ENCODE results near the gene CSTB. TPM values are rescaled to one million over a fixed set of nuclear protein-coding genes. Genes with fewer than 3 reads are reported as not detected.

The CSTB gene
- total and polyA plus RNA-seq, 4 donors = 3.8 to 62.4 (median 33.7) TPM

DNA sequence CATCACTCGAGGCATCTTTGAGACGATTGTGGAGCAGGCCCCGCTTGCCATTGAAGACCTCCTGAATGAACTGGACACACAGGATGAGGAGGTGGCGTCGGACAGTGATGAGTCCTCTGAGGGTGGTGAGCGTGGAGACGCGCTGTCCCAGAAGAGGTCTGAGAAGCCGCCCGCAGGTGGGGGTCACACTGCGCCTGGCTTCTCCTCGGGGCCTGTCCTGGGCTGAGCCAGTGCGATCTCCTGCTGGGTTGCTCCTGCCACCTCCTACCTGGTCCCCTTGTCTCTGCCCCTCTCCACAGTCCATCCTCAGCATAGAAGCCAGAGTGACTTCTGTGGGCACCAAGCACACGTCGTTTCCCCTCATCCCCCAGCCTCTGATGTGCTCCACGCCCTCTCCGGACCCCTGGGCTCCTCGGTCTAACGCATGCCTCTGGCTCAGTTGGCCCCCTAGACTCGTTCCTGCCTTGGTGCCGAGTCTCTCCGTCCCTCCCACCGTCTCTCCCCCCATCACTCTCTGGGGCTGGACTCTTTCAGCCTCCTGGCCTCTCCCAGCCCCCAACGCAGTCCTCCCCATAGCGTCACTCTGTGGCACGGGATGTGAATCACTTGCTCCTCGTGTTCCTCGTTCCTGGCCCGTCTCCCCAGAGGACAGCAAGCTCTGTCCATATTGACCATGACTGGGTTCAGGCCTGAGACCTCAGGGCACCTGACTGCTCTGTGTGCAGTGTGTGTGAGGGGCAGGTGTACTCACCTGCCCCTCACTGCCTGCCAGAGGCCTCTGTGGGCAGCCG is 22.0 kb upstream of the CSTB start:
- H3K9ac ChIP-seq (ENCODE audit: low read depth in 1 of 2, low read length in 2 of 2) = no peak overlapping the region
- TF ChIP-seq RXRA (IDR thresholded peaks at IDR 0.05) = no peak
- TF ChIP-seq, protein P1, sequence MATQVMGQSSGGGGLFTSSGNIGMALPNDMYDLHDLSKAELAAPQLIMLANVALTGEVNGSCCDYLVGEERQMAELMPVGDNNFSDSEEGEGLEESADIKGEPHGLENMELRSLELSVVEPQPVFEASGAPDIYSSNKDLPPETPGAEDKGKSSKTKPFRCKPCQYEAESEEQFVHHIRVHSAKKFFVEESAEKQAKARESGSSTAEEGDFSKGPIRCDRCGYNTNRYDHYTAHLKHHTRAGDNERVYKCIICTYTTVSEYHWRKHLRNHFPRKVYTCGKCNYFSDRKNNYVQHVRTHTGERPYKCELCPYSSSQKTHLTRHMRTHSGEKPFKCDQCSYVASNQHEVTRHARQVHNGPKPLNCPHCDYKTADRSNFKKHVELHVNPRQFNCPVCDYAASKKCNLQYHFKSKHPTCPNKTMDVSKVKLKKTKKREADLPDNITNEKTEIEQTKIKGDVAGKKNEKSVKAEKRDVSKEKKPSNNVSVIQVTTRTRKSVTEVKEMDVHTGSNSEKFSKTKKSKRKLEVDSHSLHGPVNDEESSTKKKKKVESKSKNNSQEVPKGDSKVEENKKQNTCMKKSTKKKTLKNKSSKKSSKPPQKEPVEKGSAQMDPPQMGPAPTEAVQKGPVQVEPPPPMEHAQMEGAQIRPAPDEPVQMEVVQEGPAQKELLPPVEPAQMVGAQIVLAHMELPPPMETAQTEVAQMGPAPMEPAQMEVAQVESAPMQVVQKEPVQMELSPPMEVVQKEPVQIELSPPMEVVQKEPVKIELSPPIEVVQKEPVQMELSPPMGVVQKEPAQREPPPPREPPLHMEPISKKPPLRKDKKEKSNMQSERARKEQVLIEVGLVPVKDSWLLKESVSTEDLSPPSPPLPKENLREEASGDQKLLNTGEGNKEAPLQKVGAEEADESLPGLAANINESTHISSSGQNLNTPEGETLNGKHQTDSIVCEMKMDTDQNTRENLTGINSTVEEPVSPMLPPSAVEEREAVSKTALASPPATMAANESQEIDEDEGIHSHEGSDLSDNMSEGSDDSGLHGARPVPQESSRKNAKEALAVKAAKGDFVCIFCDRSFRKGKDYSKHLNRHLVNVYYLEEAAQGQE (IDR thresholded peaks at IDR 0.05) = no peak
- TF ChIP-seq, protein P2, sequence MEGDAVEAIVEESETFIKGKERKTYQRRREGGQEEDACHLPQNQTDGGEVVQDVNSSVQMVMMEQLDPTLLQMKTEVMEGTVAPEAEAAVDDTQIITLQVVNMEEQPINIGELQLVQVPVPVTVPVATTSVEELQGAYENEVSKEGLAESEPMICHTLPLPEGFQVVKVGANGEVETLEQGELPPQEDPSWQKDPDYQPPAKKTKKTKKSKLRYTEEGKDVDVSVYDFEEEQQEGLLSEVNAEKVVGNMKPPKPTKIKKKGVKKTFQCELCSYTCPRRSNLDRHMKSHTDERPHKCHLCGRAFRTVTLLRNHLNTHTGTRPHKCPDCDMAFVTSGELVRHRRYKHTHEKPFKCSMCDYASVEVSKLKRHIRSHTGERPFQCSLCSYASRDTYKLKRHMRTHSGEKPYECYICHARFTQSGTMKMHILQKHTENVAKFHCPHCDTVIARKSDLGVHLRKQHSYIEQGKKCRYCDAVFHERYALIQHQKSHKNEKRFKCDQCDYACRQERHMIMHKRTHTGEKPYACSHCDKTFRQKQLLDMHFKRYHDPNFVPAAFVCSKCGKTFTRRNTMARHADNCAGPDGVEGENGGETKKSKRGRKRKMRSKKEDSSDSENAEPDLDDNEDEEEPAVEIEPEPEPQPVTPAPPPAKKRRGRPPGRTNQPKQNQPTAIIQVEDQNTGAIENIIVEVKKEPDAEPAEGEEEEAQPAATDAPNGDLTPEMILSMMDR (IDR thresholded peaks at IDR 0.05; ENCODE audit: low read depth, low read length, missing input control) = no peak
- TF ChIP-seq, protein P3, sequence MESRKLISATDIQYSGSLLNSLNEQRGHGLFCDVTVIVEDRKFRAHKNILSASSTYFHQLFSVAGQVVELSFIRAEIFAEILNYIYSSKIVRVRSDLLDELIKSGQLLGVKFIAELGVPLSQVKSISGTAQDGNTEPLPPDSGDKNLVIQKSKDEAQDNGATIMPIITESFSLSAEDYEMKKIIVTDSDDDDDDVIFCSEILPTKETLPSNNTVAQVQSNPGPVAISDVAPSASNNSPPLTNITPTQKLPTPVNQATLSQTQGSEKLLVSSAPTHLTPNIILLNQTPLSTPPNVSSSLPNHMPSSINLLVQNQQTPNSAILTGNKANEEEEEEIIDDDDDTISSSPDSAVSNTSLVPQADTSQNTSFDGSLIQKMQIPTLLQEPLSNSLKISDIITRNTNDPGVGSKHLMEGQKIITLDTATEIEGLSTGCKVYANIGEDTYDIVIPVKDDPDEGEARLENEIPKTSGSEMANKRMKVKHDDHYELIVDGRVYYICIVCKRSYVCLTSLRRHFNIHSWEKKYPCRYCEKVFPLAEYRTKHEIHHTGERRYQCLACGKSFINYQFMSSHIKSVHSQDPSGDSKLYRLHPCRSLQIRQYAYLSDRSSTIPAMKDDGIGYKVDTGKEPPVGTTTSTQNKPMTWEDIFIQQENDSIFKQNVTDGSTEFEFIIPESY (IDR thresholded peaks at IDR 0.05) = no peak
- TF ChIP-seq GABPA (IDR thresholded peaks at IDR 0.05 in 1 of 2, conservative IDR thresholded peaks at IDR 0.05 in 1 of 2) = no peak
- no peak for TF ChIP-seq RAD21 (IDR thresholded peaks at IDR 0.05)
- no peak for TF ChIP-seq YY1 (IDR thresholded peaks at IDR 0.05)
- TF ChIP-seq NR2F2 (IDR thresholded peaks at IDR 0.05) = no peak
- TF ChIP-seq, protein P4, sequence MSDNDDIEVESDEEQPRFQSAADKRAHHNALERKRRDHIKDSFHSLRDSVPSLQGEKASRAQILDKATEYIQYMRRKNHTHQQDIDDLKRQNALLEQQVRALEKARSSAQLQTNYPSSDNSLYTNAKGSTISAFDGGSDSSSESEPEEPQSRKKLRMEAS (IDR thresholded peaks at IDR 0.05) = no peak
- H3K27me3 ChIP-seq (ENCODE audit: control insufficient read depth in 4 of 4, insufficient read depth in 4 of 4, low read length in 3 of 4) = no peaks in the 10 kb centered on the region
- no peaks in the 10 kb centered on the region for H3K4me1 ChIP-seq (ENCODE audit: control insufficient read depth in 4 of 4, insufficient read depth in 4 of 4, low read length in 3 of 4)
- H3K36me3 ChIP-seq (ENCODE audit: control insufficient read depth in 4 of 4, insufficient read depth in 3 of 4, low read depth in 1 of 4, low read length in 3 of 4) = peaks cover 12 to 83% (median 36%) of the 10 kb centered on the region in 4 donors
- H3K27ac ChIP-seq (ENCODE audit: low read depth in 1 of 2, low read length in 2 of 2) = no peak overlapping the region
- H3K4me3 ChIP-seq (ENCODE audit: low read depth in 1 of 3, low read length in 3 of 3) = no peak overlapping the region
- no peak for DNase-seq (ENCODE audit: low spot score)
- no peaks in the 10 kb centered on the region for H3K9me3 ChIP-seq (ENCODE audit: control insufficient read depth in 4 of 4, low read length in 3 of 4)
- WGBS = 95% methylated on average over 30 of the region's 30 CpGs

DNA sequence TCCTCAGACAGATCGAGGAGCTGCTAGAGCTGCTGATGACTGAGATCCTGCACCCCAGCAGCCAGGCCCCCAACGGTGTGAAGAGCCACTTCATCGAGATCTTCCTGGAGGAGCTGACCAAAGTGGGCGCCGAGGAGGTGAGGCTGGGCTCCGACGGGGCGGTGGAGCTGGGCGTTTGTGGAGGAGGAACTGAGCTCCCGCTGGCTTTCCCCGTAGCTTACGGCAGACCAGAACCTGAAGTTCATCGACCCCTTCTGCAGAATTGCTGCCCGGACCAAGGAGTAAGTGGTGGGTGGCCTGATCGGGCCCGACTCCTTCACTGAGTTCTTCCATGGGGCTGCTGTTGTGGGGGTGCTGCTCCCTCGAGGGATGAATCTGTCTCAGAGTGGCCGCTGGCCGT is 21.3 kb upstream of the CSTB start:
- peaks cover 15 to 83% (median 37%) of the 10 kb centered on the region in 4 donors for H3K36me3 ChIP-seq (ENCODE audit: control insufficient read depth in 4 of 4, insufficient read depth in 3 of 4, low read depth in 1 of 4, low read length in 3 of 4)
- H3K27ac ChIP-seq (ENCODE audit: low read depth in 1 of 2, low read length in 2 of 2) = no peak overlapping the region
- WGBS = 91% methylated on average over 19 of the region's 19 CpGs
- H3K9me3 ChIP-seq (ENCODE audit: control insufficient read depth in 4 of 4, low read length in 3 of 4) = no peaks in the 10 kb centered on the region
- TF ChIP-seq RAD21 (IDR thresholded peaks at IDR 0.05) (no peak), GABPA (IDR thresholded peaks at IDR 0.05 in 1 of 2, conservative IDR thresholded peaks at IDR 0.05 in 1 of 2) (no peak), FOXA2 (IDR thresholded peaks at IDR 0.05) (no peak), HNF4G (IDR thresholded peaks at IDR 0.05) (no peak)
- TF ChIP-seq, protein P1 (IDR thresholded peaks at IDR 0.05) = no peak
- TF ChIP-seq, protein P2 (IDR thresholded peaks at IDR 0.05; ENCODE audit: low read depth, low read length, missing input control) = no peak
- TF ChIP-seq, protein P4 (IDR thresholded peaks at IDR 0.05) = no peak
- H3K27me3 ChIP-seq (ENCODE audit: control insufficient read depth in 4 of 4, insufficient read depth in 4 of 4, low read length in 3 of 4) = no peaks in the 10 kb centered on the region
- no peaks in the 10 kb centered on the region for H3K4me1 ChIP-seq (ENCODE audit: control insufficient read depth in 4 of 4, insufficient read depth in 4 of 4, low read length in 3 of 4)
- H3K9ac ChIP-seq (ENCODE audit: low read depth in 1 of 2, low read length in 2 of 2) = no peak overlapping the region
- H3K4me3 ChIP-seq (ENCODE audit: low read depth in 1 of 3, low read length in 3 of 3) = no peak overlapping the region
- no peak for DNase-seq (ENCODE audit: low spot score)
